Measurements from ENCODE around the gene PHRF1. TPM values are rescaled to one million over a fixed set of nuclear protein-coding genes. Genes with fewer than 3 reads are reported as not detected.
A peak's percentile ranks its signal among the peaks of the same experiment; 100 is the strongest.

PHRF1 gene
- total RNA-seq, 1 experiment from 2014 or later: 48.9 TPM

DNA sequence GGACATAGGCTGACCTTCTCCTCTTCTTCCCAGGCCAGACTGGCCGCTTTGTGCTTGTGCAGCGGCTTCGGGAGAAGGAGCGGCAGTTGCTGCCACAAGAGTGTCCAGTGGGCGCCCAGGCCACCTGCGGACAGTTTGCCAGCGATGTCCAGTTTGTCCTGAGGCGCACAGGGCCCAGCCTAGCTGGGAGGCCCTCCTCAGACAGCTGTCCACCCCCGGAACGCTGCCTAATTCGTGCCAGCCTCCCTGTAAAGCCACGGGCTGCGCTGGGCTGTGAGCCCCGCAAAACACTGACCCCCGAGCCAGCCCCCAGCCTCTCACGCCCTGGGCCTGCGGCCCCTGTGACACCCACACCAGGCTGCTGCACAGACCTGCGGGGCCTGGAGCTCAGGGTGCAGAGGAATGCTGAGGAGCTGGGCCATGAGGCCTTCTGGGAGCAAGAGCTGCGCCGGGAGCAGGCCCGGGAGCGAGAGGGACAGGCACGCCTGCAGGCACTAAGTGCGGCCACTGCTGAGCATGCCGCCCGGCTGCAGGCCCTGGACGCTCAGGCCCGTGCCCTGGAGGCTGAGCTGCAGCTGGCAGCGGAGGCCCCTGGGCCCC, 14.1 kb upstream of the PHRF1 start:
- Histone ChIP-seq H3K56ac (ENCODE audit: insufficient read length, low read depth, low read length) (no peak overlapping the region), H2BK12ac (ENCODE audit: insufficient read length, low read depth, low read length) (no peak overlapping the region), H2BK20ac (ENCODE audit: low read depth, low read length, poor library complexity, severe bottlenecking) (no peak overlapping the region), H3K9ac (ENCODE audit: extremely low read depth, insufficient read length, low read length) (no peak overlapping the region), H3K27ac (ENCODE audit: insufficient read length, low read depth, low read length) (no peak overlapping the region), H3K23ac (ENCODE audit: insufficient read length, low read depth, low read length) (no peak overlapping the region), H4K91ac (ENCODE audit: insufficient read length, low read depth, low read length) (no peak overlapping the region), H4K8ac (replicated peaks; ENCODE audit: insufficient read length, low read depth, low read length) (no peak overlapping the region), H3K4me1 (ENCODE audit: insufficient read depth, low read length) (no peaks in the 10 kb centered on the region), H3K23me2 (ENCODE audit: insufficient read length, low read depth, low read length, poor library complexity, severe bottlenecking) (peaks cover 5% of the 10 kb centered on the region), H2BK5ac (ENCODE audit: insufficient read length, low read length) (no peak overlapping the region), H3K14ac (ENCODE audit: insufficient read depth, low read length) (no peak overlapping the region), H3K79me2 (ENCODE audit: insufficient read depth, low read length) (no peaks in the 10 kb centered on the region), H4K20me1 (ENCODE audit: control insufficient read depth, insufficient read depth, insufficient read length) (no peaks in the 10 kb centered on the region), H3T11ph (ENCODE audit: low read length) (no peak overlapping the region), H2BK120ac (ENCODE audit: low read depth, low read length, poor library complexity, severe bottlenecking) (no peak overlapping the region), H3K79me1 (ENCODE audit: insufficient read depth, low read depth, low read length, poor library complexity, severe bottlenecking) (no peaks in the 10 kb centered on the region), H2AK5ac (ENCODE audit: insufficient read length, low read length) (no peak overlapping the region), H3K27me3 (ENCODE audit: insufficient read depth, low read length) (peaks cover 3% of the 10 kb centered on the region; the same call in 1 of the 2 replicates), H2AFZ (ENCODE audit: low read length) (no peak overlapping the region), H3K4me2 (ENCODE audit: insufficient read depth, insufficient read length, low read length) (no peak overlapping the region), H3K9me3 (ENCODE audit: control insufficient read depth, low read depth, low read length) (no peaks in the 10 kb centered on the region), H3K18ac (ENCODE audit: insufficient read length, low read depth, low read length) (no peak overlapping the region), H2BK15ac (ENCODE audit: low read depth, low read length) (no peak overlapping the region), H4K5ac (ENCODE audit: insufficient read length, low read depth, low read length) (no peak overlapping the region), H3K4ac (ENCODE audit: low read depth, low read length) (no peak overlapping the region)
- DNase-seq: no peak
- WGBS (ENCODE audit: extremely low coverage, insufficient read length, low lambda C conversion rate): no CpG with 5 or more reads among the region's 29 CpGs
- no peaks in the 10 kb centered on the region; a peak in 1 of 5 replicates for H3K9me3 Mint-ChIP-seq
- no peak overlapping the region for H3K27ac Mint-ChIP-seq
- peaks cover 16% of the 10 kb centered on the region for H3K27me3 Mint-ChIP-seq (ENCODE audit: low read depth)
- peak overlapping the region; percentile 83 to 90; a peak in 4 of 5 replicates for H3K4me3 Mint-ChIP-seq
- peaks cover 14 to 31% of the 10 kb centered on the region in 2 experiments for H3K4me1 Mint-ChIP-seq
- H3K36me3 Mint-ChIP-seq (ENCODE audit: insufficient read depth in 1 of 3, low read depth in 3 of 3): peaks cover 2 to 11% (median 4%) of the 10 kb centered on the region in 3 experiments; a peak in 6 of 7 replicates
- TF ChIP-seq, protein P1, sequence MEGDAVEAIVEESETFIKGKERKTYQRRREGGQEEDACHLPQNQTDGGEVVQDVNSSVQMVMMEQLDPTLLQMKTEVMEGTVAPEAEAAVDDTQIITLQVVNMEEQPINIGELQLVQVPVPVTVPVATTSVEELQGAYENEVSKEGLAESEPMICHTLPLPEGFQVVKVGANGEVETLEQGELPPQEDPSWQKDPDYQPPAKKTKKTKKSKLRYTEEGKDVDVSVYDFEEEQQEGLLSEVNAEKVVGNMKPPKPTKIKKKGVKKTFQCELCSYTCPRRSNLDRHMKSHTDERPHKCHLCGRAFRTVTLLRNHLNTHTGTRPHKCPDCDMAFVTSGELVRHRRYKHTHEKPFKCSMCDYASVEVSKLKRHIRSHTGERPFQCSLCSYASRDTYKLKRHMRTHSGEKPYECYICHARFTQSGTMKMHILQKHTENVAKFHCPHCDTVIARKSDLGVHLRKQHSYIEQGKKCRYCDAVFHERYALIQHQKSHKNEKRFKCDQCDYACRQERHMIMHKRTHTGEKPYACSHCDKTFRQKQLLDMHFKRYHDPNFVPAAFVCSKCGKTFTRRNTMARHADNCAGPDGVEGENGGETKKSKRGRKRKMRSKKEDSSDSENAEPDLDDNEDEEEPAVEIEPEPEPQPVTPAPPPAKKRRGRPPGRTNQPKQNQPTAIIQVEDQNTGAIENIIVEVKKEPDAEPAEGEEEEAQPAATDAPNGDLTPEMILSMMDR (conservative IDR thresholded peaks at IDR 0.05): no peak
